ENCODE results near the gene DMRTC2.

- TF ChIP-seq POLR2AphosphoS5 (IDR thresholded peaks at IDR 0.05; ENCODE audit: low read depth, low read length) (no peak), TFAP4 (IDR thresholded peaks at IDR 0.05; ENCODE audit: borderline replicate concordance, low read depth) (no peak), POLR2A (IDR thresholded peaks at IDR 0.05; ENCODE audit: insufficient read depth in 1 of 2, low read depth in 2 of 2, low read length in 2 of 2) (no peak)
These were observed 52.3 kb downstream of the DMRTC2 start for GRCh38 chr19:41897181-41897580.
